Neuronal stem cell (in vitro differentiated cells): ENCODE data around the gene TLR2.

ENCODE experiments used
- DNase-seq: peaks from one replicate; pipeline ENCODE4 v3.0.0-alpha.2; 2013; ENCODE audit warnings: low spot score
- H2AFZ ChIP-seq: one replicate; pipeline ENCODE4 v1.6.1; 2013; ENCODE audit warnings: mild to moderate bottlenecking, low read length, inconsistent platforms
- H2AK5ac ChIP-seq: 2 replicates; pipeline ENCODE4 v1.6.1; 2013; ENCODE audit warnings: low read depth, mild to moderate bottlenecking, inconsistent platforms, low read length, moderate library complexity, mixed read lengths
- H2BK120ac ChIP-seq: 2 replicates; pipeline ENCODE4 v1.6.1; 2013; ENCODE audit warnings: low read depth, mild to moderate bottlenecking, inconsistent platforms, low read length, moderate library complexity, mixed read lengths
- H2BK12ac ChIP-seq: one replicate; pipeline ENCODE4 v1.6.1; 2013; ENCODE audit warnings: low read length, inconsistent platforms
- H2BK15ac ChIP-seq: 2 replicates; pipeline ENCODE4 v1.6.1; 2013; ENCODE audit warnings: mild to moderate bottlenecking, low read length, inconsistent platforms, mixed read lengths
- H2BK5ac ChIP-seq: one replicate; pipeline ENCODE4 v1.6.1; 2013; ENCODE audit warnings: inconsistent platforms, mild to moderate bottlenecking, low read length, moderate library complexity
- H3K14ac ChIP-seq: one replicate; pipeline ENCODE4 v1.6.1; 2013; ENCODE audit warnings: low read length, inconsistent platforms
- H3K18ac ChIP-seq: 2 replicates; pipeline ENCODE4 v1.6.1; 2013; ENCODE audit warnings: low read length, inconsistent platforms
- H3K23ac ChIP-seq: 2 replicates; pipeline ENCODE4 v1.6.1; 2013; ENCODE audit warnings: low read depth, mild to moderate bottlenecking, mixed read lengths, low read length, inconsistent platforms; ENCODE audit not compliant: poor library complexity
- H3K27ac ChIP-seq: replicated peaks from 3 replicates; pipeline ENCODE4 v1.5.1; 2013; ENCODE audit warnings: low read length, inconsistent platforms
- H3K27me3 ChIP-seq, 3 experiments: 2 replicates each; pipeline ENCODE4 v1.6.1; 2013; ENCODE audit warnings: low read length in 3 of 3, mild to moderate bottlenecking in 2 of 3, inconsistent platforms in 1 of 3, low read depth in 1 of 3, mixed read lengths in 1 of 3, moderate library complexity in 1 of 3; ENCODE audit not compliant: control insufficient read depth in 3 of 3, insufficient read depth in 3 of 3
- H3K36me3 ChIP-seq, 2 donors: replicated peaks in 1 of 2; 2 replicates each; pipeline ENCODE4 v1.6.1; 2013; ENCODE audit warnings: low read length in 2 of 2; ENCODE audit not compliant: control insufficient read depth in 2 of 2, insufficient read depth in 2 of 2
- H3K4ac ChIP-seq: 2 replicates; pipeline ENCODE4 v1.6.1; 2013; ENCODE audit warnings: inconsistent platforms, mild to moderate bottlenecking, low read length, moderate library complexity
- H3K4me1 ChIP-seq, 2 donors: 1 replicate in 1 of 2; 2 replicates in 1 of 2; pipeline ENCODE4 v1.6.1; 2013; ENCODE audit warnings: low read length in 2 of 2, low read depth in 1 of 2; ENCODE audit not compliant: control insufficient read depth in 2 of 2, insufficient read depth in 1 of 2
- H3K4me2 ChIP-seq: one replicate; pipeline ENCODE4 v1.6.1; 2013; ENCODE audit warnings: mild to moderate bottlenecking, low read length, inconsistent platforms; ENCODE audit not compliant: insufficient read depth, poor library complexity, severe bottlenecking
- H3K4me3 ChIP-seq, 2 donors: 2 replicates each; pipeline ENCODE4 v1.5.1; 2013; ENCODE audit warnings: low read length in 2 of 2, mild to moderate bottlenecking in 2 of 2, inconsistent platforms in 1 of 2, moderate library complexity in 1 of 2
- H3K79me1 ChIP-seq: one replicate; pipeline ENCODE4 v1.6.1; 2013; ENCODE audit warnings: low read depth, mild to moderate bottlenecking, inconsistent platforms, low read length, moderate library complexity
- H3K9ac ChIP-seq: one replicate; pipeline ENCODE4 v1.6.1; 2013; ENCODE audit warnings: mild to moderate bottlenecking, low read depth, low read length, inconsistent platforms; ENCODE audit not compliant: poor library complexity
- H3K9me3 ChIP-seq, 2 donors: replicated peaks in 1 of 2; 2 replicates each; pipeline versions ENCODE3 to v1.6.1; 2013; ENCODE audit warnings: low read length in 2 of 2, mild to moderate bottlenecking in 2 of 2, inconsistent platforms in 1 of 2, low read depth in 1 of 2, mixed read lengths in 1 of 2, moderate library complexity in 1 of 2; ENCODE audit not compliant: control insufficient read depth in 2 of 2, insufficient read depth in 1 of 2
- H4K8ac ChIP-seq: one replicate; pipeline ENCODE4 v1.6.1; 2013; ENCODE audit warnings: low read depth, mild to moderate bottlenecking, inconsistent platforms, low read length, moderate library complexity
- H4K91ac ChIP-seq: one replicate; pipeline ENCODE4 v1.6.1; 2013; ENCODE audit warnings: low read length, low read depth, mild to moderate bottlenecking, inconsistent platforms; ENCODE audit not compliant: poor library complexity
- WGBS, 2 donors: extraction: QIAGEN DNeasy Blood & Tissue Kit; methylation state at CpG; one replicate each; pipeline ENCODE4 v1.1.7; 2013; ENCODE audit warnings: missing lambda C conversion rate in 2 of 2, mixed read lengths in 1 of 2; ENCODE audit not compliant: insufficient read length in 2 of 2, insufficient replicate concordance in 1 of 2; ENCODE audit errors: extremely low coverage in 2 of 2; 5-methylcytosine and 5-hydroxymethylcytosine counted together

Gene TLR2

GRCh38 chr4:153724606-153725005 is 40.5 kb downstream of the TLR2 start:
- no peak overlapping the region for H2BK120ac ChIP-seq
- H3K9ac ChIP-seq, result no peak overlapping the region
- no peak overlapping the region for H2BK5ac ChIP-seq
- H2BK12ac ChIP-seq, result no peak overlapping the region
- DNase-seq, result no peak
- no peak overlapping the region for H3K27ac ChIP-seq
- H3K14ac ChIP-seq, result no peak overlapping the region
- no peak overlapping the region for H3K4me2 ChIP-seq
- no peak overlapping the region for H2BK15ac ChIP-seq
- H2AK5ac ChIP-seq, result no peak overlapping the region
- H3K4ac ChIP-seq, result no peak overlapping the region
- no peaks in the 10 kb centered on the region for H3K9me3 ChIP-seq
- no peaks in the 10 kb centered on the region for H3K4me1 ChIP-seq
- peaks cover 2 to 5% of the 10 kb centered on the region in 2 donors for H3K36me3 ChIP-seq
- H4K8ac ChIP-seq, result no peak overlapping the region
- H3K79me1 ChIP-seq, result no peaks in the 10 kb centered on the region
- WGBS, 2 donors, result no CpG with 5 or more reads among the region's 5 CpGs
- no peak overlapping the region for H3K23ac ChIP-seq
- H3K4me3 ChIP-seq, result no peak overlapping the region
- H4K91ac ChIP-seq, result no peak overlapping the region
- no peak overlapping the region for H2AFZ ChIP-seq
- H3K18ac ChIP-seq, result no peak overlapping the region
- no peaks in the 10 kb centered on the region for H3K27me3 ChIP-seq

- no peaks in the 10 kb centered on the region for H3K27me3 ChIP-seq
- no peak overlapping the region for H2BK12ac ChIP-seq
- no peak overlapping the region for H3K14ac ChIP-seq
- no peak overlapping the region for H3K27ac ChIP-seq
- no peak overlapping the region for H3K4me3 ChIP-seq
- no peaks in the 10 kb centered on the region for H3K79me1 ChIP-seq
- no CpG with 5 or more reads among the region's 5 CpGs for WGBS, 2 donors
- no peaks in the 10 kb centered on the region for H3K4me1 ChIP-seq
- peaks cover 0 to 2% of the 10 kb centered on the region in 2 donors for H3K36me3 ChIP-seq
- no peak overlapping the region for H3K4me2 ChIP-seq
- H4K91ac ChIP-seq, result no peak overlapping the region
- no peak overlapping the region for H3K23ac ChIP-seq
- no peak overlapping the region for H3K18ac ChIP-seq
- no peak overlapping the region for H2BK120ac ChIP-seq
- H3K9ac ChIP-seq, result no peak overlapping the region
- H2BK5ac ChIP-seq, result no peak overlapping the region
- no peak overlapping the region for H4K8ac ChIP-seq
- H3K9me3 ChIP-seq, result no peaks in the 10 kb centered on the region
- no peak overlapping the region for H2AK5ac ChIP-seq
- no peak overlapping the region for H2AFZ ChIP-seq
- no peak overlapping the region for H2BK15ac ChIP-seq
- DNase-seq, result no peak
- H3K4ac ChIP-seq, result no peak overlapping the region
Observed at GRCh38 chr4:153725136-153725830, 41.2 kb downstream of the TLR2 start.

- Histone ChIP-seq H2BK5ac (no peak overlapping the region), H3K27ac (no peak overlapping the region), H2BK12ac (no peak overlapping the region), H2BK120ac (no peak overlapping the region), H3K9ac (no peak overlapping the region), H4K91ac (no peak overlapping the region), H3K4ac (no peak overlapping the region), H3K79me1 (no peaks in the 10 kb centered on the region), H2BK15ac (no peak overlapping the region), H3K18ac (no peak overlapping the region), H3K4me3 (no peak overlapping the region), H4K8ac (no peak overlapping the region), H3K14ac (no peak overlapping the region), H3K36me3 (peaks cover 0 to 2% of the 10 kb centered on the region in 2 donors), H3K4me1 (no peaks in the 10 kb centered on the region), H3K4me2 (no peak overlapping the region), H3K9me3 (no peaks in the 10 kb centered on the region), H3K23ac (no peak overlapping the region), H3K27me3 (no peaks in the 10 kb centered on the region), H2AK5ac (no peak overlapping the region), H2AFZ (no peak overlapping the region)
- no CpG with 5 or more reads among the region's 1 CpG for WGBS, 2 donors
- no peak for DNase-seq
Observed at GRCh38 chr4:153725831-153726154, 41.7 kb downstream of the TLR2 start.

- no peak overlapping the region for H3K23ac ChIP-seq
- no peak overlapping the region for H4K8ac ChIP-seq
- peaks cover 0 to 2% of the 10 kb centered on the region in 2 donors for H3K36me3 ChIP-seq
- H3K18ac ChIP-seq, result no peak overlapping the region
- H3K9ac ChIP-seq, result no peak overlapping the region
- H2AFZ ChIP-seq, result no peak overlapping the region
- H3K4ac ChIP-seq, result no peak overlapping the region
- H3K4me1 ChIP-seq, result no peaks in the 10 kb centered on the region
- H3K79me1 ChIP-seq, result no peaks in the 10 kb centered on the region
- H2BK5ac ChIP-seq, result no peak overlapping the region
- H2BK120ac ChIP-seq, result no peak overlapping the region
- H3K4me2 ChIP-seq, result no peak overlapping the region
- H2BK12ac ChIP-seq, result no peak overlapping the region
- no peak overlapping the region for H3K4me3 ChIP-seq
- H3K27ac ChIP-seq, result no peak overlapping the region
- H2AK5ac ChIP-seq, result no peak overlapping the region
- H4K91ac ChIP-seq, result no peak overlapping the region
- H2BK15ac ChIP-seq, result no peak overlapping the region
- DNase-seq, result no peak
- H3K27me3 ChIP-seq, result no peaks in the 10 kb centered on the region
- WGBS, 2 donors, result no CpG with 5 or more reads among the region's 5 CpGs
- H3K14ac ChIP-seq, result no peak overlapping the region
- H3K9me3 ChIP-seq, result no peaks in the 10 kb centered on the region
Observed at GRCh38 chr4:153728151-153728550, 44.1 kb downstream of the TLR2 start.
